Activated CD8-positive, alpha-beta memory T cell treated with anti-CD3 and anti-CD28 coated beads for 24 hours (primary cell): ENCODE results near the gene MTMR8.
"Not testable (repeated sequence)": the region's sequence is repeated elsewhere in the genome, so short reads cannot be mapped to it uniquely, and the experiment has no call there.

Experiments
- DNase-seq: peaks from one replicate; pipeline ENCODE4 v3.0.0-alpha.2; 2020

MTMR8 gene

GRCh38 chrX:64394874-64395567, at the start of gene MTMR8:
Gene MTMR8, minus strand, starts transcription at chrX:64395452. Its CDS starts 89 bp downstream, at chrX:64395363.
- peak; percentile 89 for DNase-seq

- no peak for DNase-seq
These were observed 44.3 kb upstream of the MTMR8 start for GRCh38 chrX:64439551-64439950.

GRCh38 chrX:64437665-64438064, 42.4 kb upstream of the MTMR8 start:
- no peak for DNase-seq

GRCh38 chrX:64437218-64437617, 42.0 kb upstream of the MTMR8 start:
- no peak for DNase-seq

GRCh38 chrX:64428371-64428770, 33.1 kb upstream of the MTMR8 start:
- DNase-seq, result no peak

- DNase-seq, result no peak
These were observed 32.5 kb upstream of the MTMR8 start for GRCh38 chrX:64427787-64428186.

- DNase-seq, result no peak
These were observed 32.0 kb upstream of the MTMR8 start for GRCh38 chrX:64427281-64427680.

GRCh38 chrX:64409730-64410129, 14.5 kb upstream of the MTMR8 start:
- not testable (repeated sequence) for DNase-seq

GRCh38 chrX:64398088-64398487, 2.8 kb upstream of the MTMR8 start:
- no peak for DNase-seq

GRCh38 chrX:64395568-64395929, 297 bp upstream of the MTMR8 start:
- DNase-seq, result no peak

GRCh38 chrX:64394059-64394873, 986 bp downstream of the MTMR8 start:
- no peak for DNase-seq

GRCh38 chrX:64389489-64389888, 5.8 kb downstream of the MTMR8 start:
- DNase-seq, result no peak

GRCh38 chrX:64380789-64381188, 14.5 kb downstream of the MTMR8 start:
- not testable (repeated sequence) for DNase-seq

GRCh38 chrX:64379924-64380323, 15.3 kb downstream of the MTMR8 start:
- no peak for DNase-seq

GRCh38 chrX:64377753-64378152, 17.5 kb downstream of the MTMR8 start:
- no peak for DNase-seq

- no peak for DNase-seq
These were observed 43.2 kb downstream of the MTMR8 start for GRCh38 chrX:64352081-64352480.

- no peak for DNase-seq
These were observed 44.7 kb downstream of the MTMR8 start for GRCh38 chrX:64350521-64350920.

- no peak for DNase-seq
These were observed 45.2 kb downstream of the MTMR8 start for GRCh38 chrX:64350047-64350446.

GRCh38 chrX:64342811-64343210, 52.4 kb downstream of the MTMR8 start:
- no peak for DNase-seq

- DNase-seq, result no peak
These were observed 57.0 kb downstream of the MTMR8 start for GRCh38 chrX:64338296-64338695.

- DNase-seq, result no peak
These were observed 60.8 kb downstream of the MTMR8 start for GRCh38 chrX:64334467-64334866.

- DNase-seq, result no peak
These were observed 65.0 kb downstream of the MTMR8 start for GRCh38 chrX:64330284-64330683.

- DNase-seq, result no peak
These were observed 73.7 kb downstream of the MTMR8 start for GRCh38 chrX:64321507-64321906.

- no peak for DNase-seq
These were observed 81.6 kb downstream of the MTMR8 start for GRCh38 chrX:64313624-64314023.
